NCI-H1694 (cell line): Measurements from ENCODE around the gene ITGAL.
"Not testable (repeated sequence)": the region's sequence is repeated elsewhere in the genome, so short reads cannot be mapped to it uniquely, and the experiment has no call there.

ENCODE experiments used
- DNase-seq: peaks from one replicate; lab custom pipeline; 2025; lab: John Stamatoyannopoulos, UW

ITGAL gene

DNA sequence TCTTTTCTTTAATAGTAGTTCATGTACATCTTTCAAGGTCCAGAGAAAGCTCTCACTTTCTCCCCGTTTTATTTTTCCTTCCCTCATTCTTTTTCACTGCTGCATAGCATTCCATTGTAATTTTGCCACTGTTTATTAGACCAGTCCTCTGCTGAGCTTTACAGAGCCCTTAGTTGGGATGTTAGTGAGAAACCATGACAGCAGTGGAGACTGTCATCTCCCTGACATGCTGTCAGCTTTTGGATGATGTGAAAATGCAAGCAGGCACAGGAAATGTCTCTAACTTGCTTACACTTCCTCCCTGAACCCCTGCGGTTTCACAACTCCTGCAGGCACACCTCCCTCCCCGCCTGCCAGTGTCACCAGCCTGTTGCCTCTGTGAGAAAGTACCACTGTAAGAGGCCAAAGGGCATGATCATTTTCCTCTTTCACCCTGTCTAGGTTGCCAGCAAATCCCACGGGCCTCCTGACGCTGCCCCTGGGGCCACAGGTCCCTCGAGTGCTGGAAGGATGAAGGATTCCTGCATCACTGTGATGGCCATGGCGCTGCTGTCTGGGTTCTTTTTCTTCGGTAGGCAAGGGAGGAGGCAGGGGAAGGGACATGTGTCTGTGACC lies at the start of gene ITGAL:
TSS of gene ITGAL (plus strand) at position 415 of the 615 bp plus-strand sequence. CDS start at position 511, 96 bp downstream.
- DNase-seq = no peak

DNA sequence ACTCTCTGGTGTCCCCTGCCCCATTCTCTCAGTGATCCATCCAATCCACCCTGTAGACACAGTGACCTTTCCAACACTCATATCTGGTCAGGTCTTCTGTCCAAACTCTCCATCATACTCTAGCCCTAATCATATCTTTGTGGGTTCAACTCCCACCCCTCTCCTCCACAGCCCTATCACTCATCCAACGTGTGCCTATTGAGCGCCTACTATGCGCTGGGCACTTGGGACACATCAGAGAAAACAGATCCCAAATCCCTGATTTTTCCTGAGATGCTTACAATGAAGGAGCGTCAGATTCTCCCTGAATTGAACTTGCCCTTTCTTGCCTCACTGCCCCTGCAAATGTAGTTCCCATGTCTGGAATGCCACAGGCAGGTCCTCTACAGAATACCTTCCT lies 44.5 kb upstream of the ITGAL start:
- DNase-seq = no peak

DNA sequence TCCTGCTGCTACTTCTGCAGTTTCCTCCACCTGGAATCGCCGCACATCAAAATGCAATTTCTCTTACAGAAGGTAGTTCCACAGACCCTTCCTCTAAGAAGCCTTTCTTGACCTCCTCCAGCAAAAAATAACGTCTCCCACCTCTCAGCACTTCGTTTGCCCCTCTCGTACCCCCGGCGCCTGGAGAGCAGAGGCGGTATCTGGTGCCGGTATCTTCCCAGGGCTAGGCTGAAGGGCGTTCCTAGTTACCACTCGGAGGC lies 43.2 kb upstream of the ITGAL start:
- DNase-seq = no peak

DNA sequence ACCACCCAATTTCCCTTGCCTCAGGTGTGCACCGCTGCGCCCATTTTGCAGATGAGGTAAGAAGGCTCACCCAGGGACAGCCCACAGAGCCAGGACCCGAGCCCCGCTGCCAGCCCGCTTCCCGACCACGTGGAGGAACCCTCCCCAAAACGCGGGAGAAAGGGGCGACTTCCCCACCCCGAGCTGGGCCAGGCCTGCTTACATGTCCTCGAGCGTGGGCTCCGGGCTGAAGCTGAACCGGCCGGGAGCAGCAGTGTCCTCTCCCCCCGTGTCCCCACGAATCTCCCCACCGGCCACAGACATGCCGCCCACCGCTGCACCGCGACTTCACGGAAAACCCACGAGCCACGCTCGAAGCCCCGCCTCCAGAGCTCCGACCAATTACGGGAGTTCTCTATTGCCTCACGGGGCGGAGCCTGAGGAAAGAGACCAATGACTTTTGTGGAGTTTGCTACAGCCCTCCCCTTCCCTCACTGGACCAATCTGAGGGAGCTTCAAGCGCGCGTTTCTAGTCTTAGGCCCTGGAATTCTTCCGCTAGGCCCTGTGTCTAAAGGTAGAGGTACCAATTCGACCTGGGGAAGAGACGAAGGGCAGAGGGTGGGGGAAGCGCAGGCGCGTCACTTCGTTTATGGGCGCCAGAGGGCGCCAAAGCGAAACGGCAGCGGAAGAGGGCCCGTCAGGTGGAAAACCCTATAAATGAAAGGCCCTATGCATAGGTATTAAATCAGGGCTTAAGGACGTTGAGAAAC lies 42.7 kb upstream of the ITGAL start, which contains the start of gene DCTPP1:
TSS of gene DCTPP1 (minus strand) at position 353 of the 750 bp plus-strand sequence. CDS start at position 303, 50 bp downstream.
- peak; percentile 98 for DNase-seq

DNA sequence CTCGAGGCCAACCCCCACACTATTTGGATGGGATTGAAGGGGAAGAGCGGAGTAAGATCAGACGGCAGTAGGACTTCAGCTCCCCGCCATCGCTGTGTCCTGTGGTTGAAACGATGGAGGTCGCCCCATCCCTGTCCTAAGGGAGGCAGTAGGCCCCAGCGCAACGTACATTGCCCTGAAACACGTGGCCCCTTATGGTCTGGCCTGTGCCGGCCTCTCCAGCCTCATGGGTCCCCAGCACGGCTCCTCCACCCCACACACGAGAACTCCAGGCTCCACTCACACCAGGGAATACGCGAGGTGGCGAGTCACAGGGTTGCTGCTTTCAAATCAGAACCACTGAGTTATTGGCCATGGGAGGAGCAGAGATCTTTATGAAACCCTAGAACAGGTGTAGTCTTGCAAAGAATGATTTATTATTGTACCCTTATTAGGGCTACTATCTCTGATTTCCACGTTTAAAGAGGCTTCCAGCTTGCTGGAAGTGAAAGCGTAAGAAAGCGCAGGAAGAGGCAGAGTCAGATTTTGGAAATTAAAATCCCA lies 42.0 kb upstream of the ITGAL start:
- no peak for DNase-seq

DNA sequence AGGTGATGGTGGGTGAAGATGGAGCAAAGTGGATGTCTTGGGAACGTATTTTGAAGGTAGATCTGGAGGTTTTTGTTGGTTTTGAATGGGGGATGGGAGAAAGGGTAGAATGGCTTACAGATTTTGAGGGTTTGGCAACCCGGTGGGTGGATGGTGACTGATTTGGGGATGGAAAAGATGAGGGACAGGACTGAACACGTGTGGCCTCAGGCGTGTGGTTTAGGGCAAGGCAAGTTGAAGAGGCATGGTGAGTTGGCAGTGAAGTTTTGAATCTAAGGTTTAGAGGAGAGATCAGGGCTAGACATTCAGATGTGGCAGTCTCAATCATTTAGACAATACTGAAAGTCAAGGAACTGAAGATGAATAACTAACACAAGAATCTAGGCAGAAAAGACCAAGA lies 37.7 kb upstream of the ITGAL start:
- DNase-seq = no peak

DNA sequence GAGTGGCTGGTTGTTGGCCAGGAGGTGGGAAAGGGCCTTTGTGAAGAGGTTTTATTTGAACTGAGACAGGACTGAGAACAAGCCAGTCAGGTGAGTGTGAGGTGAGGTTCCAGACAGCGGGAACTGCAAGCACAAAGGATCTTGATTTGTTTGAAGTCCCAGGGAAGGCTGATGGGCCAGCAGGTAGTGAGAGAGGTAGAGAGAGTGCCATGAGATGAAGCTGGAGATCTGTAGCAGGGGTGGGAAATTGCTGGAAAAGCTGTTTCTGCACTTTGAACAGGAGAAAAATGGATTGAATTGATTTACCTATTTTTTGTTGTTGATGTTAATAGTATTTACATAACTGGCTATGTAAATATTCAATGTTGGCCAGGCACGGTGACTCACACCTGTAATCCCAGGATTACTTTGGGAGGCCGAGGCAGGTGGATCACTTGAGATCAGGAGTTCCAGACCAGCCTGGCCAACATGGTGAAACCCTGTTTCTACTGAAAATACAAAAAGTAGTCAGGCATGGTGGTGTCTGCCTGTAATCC lies 35.0 kb upstream of the ITGAL start:
- DNase-seq = no peak

DNA sequence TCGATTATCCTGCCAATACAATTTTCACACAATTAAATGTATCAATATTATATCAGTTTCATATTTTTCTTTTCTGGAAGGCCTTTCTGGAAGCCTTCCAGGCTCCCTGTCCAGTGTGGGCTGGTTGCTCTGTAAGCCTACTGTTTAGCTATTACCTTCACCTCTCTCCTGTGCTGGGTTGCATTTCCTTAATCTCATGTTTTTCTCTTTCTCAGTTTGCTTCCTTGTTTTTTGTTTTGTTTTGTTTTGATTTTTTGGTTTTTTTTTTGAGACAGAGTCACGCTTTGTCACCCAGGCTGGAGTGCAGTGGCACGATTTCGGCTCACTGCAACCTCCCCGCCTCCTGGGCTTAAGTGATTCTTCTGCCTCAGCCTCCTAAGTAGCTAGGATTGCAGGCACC lies 33.7 kb upstream of the ITGAL start:
- no peak for DNase-seq

DNA sequence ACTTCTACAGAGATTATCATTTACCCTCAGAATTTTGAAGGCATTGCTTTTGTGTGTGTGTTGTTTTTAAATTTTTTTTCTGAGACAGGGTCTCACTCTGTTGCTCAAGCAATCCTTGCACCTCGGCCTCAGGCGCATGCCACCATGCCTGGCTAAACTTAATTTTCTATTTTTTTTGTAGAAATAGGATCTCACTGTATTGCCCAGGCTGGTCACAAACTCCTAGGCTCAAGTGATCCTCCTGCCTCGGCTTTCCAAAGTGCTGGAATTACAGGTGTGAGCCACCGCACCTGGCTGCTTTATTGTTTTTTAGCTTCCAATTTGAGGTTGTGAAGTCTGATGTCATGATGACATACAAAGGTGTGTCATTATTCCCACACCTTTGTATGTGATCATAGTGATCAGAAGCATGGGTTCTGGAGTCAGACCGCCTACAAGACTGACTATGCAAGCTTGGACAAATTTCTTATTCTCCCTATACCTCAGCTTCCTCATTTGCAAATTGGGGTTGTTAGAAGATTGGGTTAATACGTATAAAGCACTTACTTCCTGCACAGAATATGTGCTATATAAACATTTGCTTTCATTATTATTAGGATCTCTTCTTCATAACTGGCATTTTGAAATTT lies 32.7 kb upstream of the ITGAL start:
- DNase-seq = no peak

DNA sequence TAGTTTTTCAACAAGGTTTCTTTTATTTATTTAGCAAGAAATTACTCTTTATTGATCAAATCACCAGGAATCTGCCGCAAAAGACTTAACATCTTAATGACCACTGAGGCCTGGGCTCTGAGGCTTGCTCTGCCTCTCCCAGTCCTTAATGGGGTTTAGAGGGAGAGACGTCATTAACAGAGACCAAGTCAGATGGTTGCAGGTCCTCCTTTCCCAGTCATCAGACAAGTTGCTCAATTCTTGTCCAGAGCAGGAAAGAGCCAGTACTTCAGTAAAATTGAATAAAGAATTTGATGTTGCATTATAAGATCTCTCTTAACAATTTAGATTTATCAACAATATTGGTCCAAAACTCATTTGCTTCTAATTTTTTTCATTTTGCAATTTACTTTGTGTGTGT lies 28.9 kb upstream of the ITGAL start:
- DNase-seq = no peak

DNA sequence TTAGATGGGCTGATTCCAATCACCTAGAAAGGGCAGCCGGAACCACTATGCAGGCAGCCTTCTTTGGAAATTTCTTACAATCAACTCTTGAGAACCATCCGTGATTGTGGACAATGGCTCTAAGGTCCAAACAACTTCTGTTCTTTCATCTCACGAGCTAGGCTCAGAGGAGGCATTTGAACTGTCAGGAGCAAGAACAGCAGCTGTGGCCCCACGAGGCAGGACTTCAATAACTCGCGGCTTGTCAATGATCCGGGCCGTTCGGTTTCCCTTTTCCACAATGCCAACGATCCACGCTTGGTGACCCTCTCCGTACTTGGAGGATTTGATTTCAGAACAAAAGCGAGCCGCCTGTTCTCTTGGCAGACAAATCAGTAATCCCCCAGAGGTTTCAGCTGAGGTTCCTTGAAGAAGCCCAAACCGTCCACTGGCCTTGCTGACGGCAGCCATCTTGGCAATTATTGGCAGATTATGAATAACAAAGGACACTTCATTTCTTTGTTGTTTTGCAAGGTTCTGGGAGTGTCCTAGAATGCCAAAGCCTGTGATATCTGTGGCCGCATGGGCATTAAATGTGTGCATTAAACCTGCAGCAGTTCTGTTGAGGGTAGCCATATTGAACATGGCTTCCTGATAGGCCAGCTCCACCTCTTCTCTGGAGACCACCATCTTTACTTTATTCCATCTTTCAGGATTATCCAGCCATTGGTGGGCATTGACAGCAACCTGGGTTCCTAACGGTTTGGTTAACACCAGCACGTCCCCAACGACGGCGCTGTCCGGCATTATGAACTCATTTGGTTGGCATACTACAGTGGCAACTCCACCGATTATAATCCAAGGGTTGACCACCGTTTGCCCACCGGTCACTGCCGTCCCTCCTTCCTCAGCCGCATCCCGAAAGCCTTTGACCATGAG lies 28.1 kb upstream of the ITGAL start:
- DNase-seq = no peak

DNA sequence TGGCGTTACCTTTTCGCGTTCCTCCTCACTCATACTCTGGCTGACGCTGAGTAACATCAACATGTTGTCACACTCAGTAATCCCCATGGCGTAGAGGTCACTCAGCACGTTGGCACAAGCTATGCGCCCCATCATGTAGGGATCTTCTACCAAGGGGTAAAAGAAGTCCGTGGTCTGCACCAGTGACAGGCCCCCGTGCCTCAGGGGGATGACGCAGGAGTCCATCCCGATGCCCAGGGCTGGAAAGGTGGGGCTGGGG lies 27.5 kb upstream of the ITGAL start:
- DNase-seq = no peak

DNA sequence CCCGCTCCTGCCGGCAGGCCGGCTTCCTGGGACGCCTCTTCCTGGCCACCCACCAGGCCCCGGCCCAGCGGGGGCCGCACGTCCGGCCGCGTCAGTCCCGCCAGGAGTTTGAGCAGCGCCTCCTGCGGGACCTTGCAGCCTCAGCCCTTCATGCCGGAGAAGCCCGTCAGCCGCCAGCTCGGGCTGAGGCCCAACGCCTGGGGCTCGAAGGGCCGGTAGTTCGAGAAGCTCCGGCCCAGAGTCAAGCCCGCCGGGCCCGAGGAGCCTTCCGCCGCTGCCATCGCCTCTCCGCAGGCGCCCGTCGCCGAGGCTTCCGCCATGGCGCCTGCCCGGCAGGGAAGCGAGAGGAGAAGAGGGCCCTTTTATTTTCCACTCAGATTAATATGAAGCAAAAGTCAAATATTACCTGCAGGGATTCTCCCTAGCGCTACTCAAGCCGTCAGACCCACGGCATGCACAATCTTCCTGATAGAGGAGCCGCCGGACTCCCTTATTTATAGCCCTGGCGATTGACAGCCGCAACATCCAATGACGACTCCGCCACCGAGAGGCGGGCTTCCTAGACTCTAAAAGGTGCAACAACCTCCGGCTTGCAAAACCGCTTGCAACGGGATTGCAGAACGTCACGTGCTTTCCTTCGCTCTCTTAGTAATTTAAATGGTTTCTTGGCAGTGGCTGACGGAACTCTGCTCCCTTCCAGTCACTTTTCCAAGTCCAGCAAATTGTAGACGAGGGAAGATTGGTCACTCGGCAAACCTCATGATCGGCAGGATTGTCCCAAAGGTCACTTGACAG lies 26.9 kb upstream of the ITGAL start, which contains the start of gene SEPHS2:
TSS of gene SEPHS2 (minus strand) at position 467 of the 795 bp plus-strand sequence. CDS start at position 320, 147 bp downstream.
- DNase-seq = peak; percentile 93

DNA sequence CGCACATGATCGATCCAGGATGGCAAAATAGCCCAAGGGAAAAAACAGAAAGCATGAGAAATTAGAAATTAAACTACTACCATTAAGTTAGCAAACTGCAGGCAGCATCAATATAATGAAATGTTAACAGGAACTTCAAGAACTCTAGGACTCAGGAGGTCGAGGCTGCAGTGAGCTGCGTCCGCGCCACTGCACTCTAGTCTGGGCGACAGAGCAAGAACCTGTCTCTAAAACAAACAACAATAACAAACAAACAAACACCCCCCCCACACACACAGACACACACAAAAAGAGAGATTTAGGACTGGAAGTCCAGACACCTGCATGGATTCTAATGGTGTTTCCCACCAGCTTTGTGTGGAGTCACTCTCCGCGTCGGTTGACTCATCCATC lies 26.3 kb upstream of the ITGAL start:
- no peak for DNase-seq

DNA sequence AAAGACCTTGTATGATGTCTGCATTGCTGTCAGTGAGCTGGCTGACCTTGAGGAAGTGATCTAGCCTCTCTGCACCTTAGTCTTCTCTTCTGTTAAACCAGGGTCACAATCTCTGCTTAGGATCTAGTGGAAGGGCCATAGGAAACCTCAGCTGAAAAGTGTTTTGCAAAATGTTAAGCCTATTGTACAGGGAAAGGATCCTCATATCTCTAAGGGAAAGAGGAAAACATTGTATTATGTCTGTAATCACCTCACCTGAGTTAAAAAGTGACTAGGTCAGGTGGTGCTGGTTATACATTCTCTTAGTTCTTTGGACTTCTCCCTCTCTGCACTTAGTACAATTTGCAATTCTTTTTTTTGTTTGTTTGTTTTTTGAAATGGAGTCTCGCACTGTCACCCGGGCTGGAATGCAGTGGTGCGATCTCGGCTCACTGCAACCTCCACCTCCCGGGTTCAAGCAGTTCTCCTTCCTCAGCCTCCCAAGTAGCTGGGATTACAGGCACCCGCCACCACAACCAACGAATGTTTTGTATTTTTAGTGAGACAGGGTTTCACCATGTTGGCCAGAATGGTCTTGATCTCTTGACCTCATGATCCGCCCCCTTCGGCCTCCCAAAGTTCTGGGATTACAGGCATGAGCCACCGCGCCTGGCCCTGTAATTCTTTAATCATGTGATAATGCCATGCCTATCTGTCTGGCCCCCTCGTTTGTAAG lies 24.9 kb upstream of the ITGAL start:
- DNase-seq = no peak

DNA sequence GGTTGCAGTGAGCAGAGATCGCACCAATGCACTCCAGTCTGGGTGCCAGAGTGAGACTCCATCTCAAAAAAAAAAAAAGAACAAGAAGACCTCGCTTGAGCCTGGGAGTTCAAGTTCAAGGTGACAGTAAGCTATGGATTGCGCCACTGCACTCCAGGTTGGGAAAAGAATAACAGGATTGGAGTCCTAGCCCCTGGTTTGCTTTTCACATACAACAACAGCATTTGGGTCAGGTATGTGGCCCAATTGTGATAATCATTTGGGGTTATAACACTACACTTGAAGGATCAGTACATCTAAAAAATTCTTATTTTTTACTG lies 23.5 kb upstream of the ITGAL start:
- DNase-seq = no peak

DNA sequence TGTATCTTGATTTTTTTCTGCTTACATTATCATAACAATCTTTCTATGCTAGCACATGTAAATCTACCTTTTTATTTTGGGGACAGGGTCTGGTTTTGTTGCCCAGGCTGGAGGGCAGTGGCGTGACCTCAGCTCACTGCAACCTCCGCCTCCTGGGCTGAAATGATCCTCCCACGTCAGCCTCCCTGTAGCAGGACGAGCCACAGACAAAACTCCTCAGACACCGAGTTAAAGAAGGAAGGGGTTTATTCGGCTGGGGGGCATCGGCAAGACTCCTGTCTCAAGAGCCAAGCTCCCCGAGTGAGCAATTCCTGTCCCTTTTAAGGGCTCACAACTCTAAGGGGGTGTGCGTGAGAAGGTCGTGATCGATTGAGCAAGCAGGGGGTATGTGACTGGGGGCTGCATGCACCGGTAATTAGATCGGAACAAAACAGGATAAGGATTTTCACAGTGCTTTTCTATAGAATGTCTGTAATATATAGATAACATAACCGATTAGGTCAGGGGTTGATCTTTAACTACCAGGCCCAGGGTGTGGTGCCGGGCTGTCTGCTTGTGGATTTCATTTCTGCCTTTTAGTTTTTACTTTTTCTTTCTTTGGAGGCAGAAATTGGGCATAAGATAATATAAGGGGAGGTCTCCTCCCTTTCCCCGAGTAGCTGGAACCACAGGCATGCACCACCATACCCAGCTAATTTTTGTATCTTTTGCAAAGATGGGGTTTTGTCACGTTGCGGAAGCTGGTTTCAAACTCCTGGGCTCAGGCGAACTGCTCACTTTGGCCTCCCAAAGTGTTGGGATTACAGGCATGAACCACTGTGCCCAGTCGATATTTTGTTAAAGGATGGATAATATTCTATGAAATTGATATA lies 19.6 kb upstream of the ITGAL start:
- DNase-seq = not testable (repeated sequence)

DNA sequence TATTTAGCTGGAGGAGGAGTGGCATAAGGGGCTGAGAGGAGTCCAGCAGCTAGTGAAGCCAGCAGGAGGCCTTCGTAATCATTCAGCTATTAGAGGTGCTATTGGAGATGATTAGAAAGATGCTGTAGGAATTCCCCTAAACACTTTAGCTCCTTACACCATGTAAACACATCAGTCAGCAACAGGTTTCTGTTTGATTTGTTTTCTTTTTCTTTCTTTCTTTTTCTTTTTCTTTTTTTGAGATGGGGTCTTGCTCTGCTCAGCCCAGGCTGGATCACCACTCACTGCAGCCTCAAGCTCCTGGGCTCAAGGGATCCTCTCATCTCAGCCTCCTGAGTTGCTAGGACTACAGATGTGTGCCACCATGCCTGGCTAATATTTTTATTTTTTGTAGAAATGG lies 16.2 kb upstream of the ITGAL start:
- DNase-seq = no peak

DNA sequence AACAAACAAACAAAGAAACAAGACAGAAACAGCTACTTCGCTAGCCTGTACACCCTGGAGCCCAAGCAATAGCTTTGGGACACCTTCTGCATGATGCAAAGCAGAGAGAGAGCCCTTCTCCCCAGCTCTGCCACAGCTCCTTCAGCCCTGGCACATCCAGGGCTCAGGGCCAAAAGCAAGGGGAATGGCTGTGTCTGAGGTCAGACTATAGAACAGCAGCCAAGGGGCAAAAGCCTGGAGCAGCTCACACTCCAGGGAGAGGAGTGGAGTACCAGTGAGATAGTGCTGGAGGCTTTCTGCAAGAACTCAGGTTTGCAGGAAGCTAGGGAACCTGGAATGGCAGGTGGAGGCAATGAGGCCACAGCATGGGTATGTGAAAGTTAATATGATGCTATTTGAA lies 15.3 kb upstream of the ITGAL start:
- no peak for DNase-seq
